ENCODE results near the gene KLHL29.

DNA sequence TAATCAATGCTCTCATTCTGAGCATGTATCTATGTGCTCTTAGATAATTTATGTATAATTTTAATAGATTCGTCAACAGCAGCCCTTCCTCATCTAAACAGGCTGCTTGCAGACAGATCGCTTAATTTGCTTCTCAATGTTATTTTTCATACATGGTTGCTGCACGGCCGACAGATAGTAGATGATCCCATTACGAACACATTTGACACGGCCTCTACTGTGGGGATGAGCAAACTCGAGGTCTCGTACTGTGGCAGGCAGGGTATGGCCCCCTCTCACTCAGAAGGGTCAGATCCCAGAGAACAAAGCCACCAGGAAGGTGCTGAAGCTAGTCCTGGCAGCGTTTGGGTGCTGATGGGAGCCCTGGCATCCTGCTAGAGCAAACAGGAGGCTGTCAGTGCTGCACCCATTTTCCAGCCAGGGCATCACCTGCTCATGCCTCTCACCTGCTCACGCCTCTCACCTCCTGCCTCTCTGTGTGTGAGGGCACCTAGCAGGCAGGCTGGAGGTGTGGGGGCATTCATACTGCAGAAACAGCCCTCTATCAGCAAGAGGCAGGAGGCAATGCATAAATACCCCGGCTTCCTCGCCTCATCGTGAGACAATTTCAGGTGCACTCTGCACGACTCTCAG, 80.0 kb downstream of the KLHL29 start:
- TF ChIP-seq POLR2AphosphoS5 (IDR thresholded peaks at IDR 0.05; ENCODE audit: low read depth, low read length) = no peak
- TF ChIP-seq CTCF (IDR thresholded peaks at IDR 0.05) = no peak
- TF ChIP-seq, protein P1, sequence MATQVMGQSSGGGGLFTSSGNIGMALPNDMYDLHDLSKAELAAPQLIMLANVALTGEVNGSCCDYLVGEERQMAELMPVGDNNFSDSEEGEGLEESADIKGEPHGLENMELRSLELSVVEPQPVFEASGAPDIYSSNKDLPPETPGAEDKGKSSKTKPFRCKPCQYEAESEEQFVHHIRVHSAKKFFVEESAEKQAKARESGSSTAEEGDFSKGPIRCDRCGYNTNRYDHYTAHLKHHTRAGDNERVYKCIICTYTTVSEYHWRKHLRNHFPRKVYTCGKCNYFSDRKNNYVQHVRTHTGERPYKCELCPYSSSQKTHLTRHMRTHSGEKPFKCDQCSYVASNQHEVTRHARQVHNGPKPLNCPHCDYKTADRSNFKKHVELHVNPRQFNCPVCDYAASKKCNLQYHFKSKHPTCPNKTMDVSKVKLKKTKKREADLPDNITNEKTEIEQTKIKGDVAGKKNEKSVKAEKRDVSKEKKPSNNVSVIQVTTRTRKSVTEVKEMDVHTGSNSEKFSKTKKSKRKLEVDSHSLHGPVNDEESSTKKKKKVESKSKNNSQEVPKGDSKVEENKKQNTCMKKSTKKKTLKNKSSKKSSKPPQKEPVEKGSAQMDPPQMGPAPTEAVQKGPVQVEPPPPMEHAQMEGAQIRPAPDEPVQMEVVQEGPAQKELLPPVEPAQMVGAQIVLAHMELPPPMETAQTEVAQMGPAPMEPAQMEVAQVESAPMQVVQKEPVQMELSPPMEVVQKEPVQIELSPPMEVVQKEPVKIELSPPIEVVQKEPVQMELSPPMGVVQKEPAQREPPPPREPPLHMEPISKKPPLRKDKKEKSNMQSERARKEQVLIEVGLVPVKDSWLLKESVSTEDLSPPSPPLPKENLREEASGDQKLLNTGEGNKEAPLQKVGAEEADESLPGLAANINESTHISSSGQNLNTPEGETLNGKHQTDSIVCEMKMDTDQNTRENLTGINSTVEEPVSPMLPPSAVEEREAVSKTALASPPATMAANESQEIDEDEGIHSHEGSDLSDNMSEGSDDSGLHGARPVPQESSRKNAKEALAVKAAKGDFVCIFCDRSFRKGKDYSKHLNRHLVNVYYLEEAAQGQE (IDR thresholded peaks at IDR 0.05; ENCODE audit: insufficient read depth in 1 of 2, low read depth in 2 of 2, low read length in 1 of 2) = no peak
- TF ChIP-seq SIN3A (IDR thresholded peaks at IDR 0.05; ENCODE audit: borderline replicate concordance, insufficient read depth, low read depth, low read length) = no peak
- TF ChIP-seq TCF7L2 (IDR thresholded peaks at IDR 0.05; ENCODE audit: low read depth, low read length) = no peak

Data from Panc1 (cell line).